Sigmoid colon (tissue), 7 donors: ENCODE measurements around the gene CDT1. TPM values are rescaled to one million over a fixed set of nuclear protein-coding genes. Genes with fewer than 3 reads are reported as not detected.

Source experiments
- DNase-seq: peaks from one replicate; pipeline ENCODE4 v3.0.0-alpha.2; 2019
- H3K27ac ChIP-seq, 4 donors: fragments of 200-600 bp; sonication (generic); one replicate each; pipeline ENCODE4 v1.5.1; 2016 to 2019; ENCODE audit warnings: mild to moderate bottlenecking in 1 of 4
- H3K27me3 ChIP-seq, 3 donors: fragments of 200-600 bp; sonication (generic); one replicate each; pipeline ENCODE4 v1.5.1; 2019; ENCODE audit warnings: mild to moderate bottlenecking in 1 of 3
- H3K36me3 ChIP-seq, 4 donors: fragments of 200-600 bp; sonication (generic); one replicate each; pipeline ENCODE4 v1.5.1; 2016 to 2019
- H3K4me1 ChIP-seq, 4 donors: fragments of 200-600 bp; sonication (generic); one replicate each; pipeline ENCODE4 v1.5.1; 2017 to 2019
- H3K4me3 ChIP-seq, 4 donors: fragments of 200-600 bp; sonication (generic); one replicate each; pipeline ENCODE4 v1.5.1; 2017 to 2019; ENCODE audit warnings: mild to moderate bottlenecking in 2 of 4, moderate library complexity in 1 of 4
- H3K9me3 ChIP-seq, 4 donors: fragments of 200-600 bp in 3 of 4; sonication (generic) in 3 of 4; one replicate each; pipeline versions ENCODE4 v1.5.1 to v1.6.1; 2013 to 2019
- EP300 ChIP-seq, 4 donors: sonication (generic); formaldehyde crosslinking; IDR thresholded peaks; one replicate each; pipeline ENCODE4 v1.6.1; 2017; ENCODE audit warnings: antibody characterized with exemption in 4 of 4
- POLR2A ChIP-seq, 2 donors: fragments of 450-650 bp; IDR thresholded peaks; one replicate each; pipeline ENCODE4 v1.6.1; 2016; ENCODE audit warnings: antibody characterized with exemption in 2 of 2, mild to moderate bottlenecking in 2 of 2, moderate library complexity in 2 of 2
- POLR2AphosphoS5 ChIP-seq, 4 donors: sonication (generic); formaldehyde crosslinking; IDR thresholded peaks; one replicate each; pipeline ENCODE4 v1.6.1; 2017; ENCODE audit warnings: antibody characterized with exemption in 4 of 4
- WGBS, 2 donors: extraction: QIAGEN DNeasy Blood & Tissue Kit; methylation state at CpG; one replicate each; pipeline ENCODE4 v1.1.7; 2013; 5-methylcytosine and 5-hydroxymethylcytosine counted together
- intact Hi-C: fragments of 100-400 bp; cut with DNase I; formaldehyde crosslinking; loops from one replicate; pipeline ENCODE4 v1.15.1; 2023
- polyA plus RNA-seq, 3 donors: library from polyadenylated mRNA; stranded (reverse); fragments of 200-250 nt; gene quantifications; one replicate each; pipeline ENCODE4 v1.2.3, GENCODE V29; 2013
- total RNA-seq, 4 donors: library from RNA; depleted of rRNA; stranded (reverse); fragments of >200 nt; gene quantifications; one replicate each; pipeline ENCODE4 v1.1.0, GENCODE V29; 2016
- TF ChIP-seq, protein P1 (sequence below), 4 experiments: fragments of 450-650 bp in 3 of 4; fragments of 200-600 bp in 1 of 4; IDR thresholded peaks; one replicate each; pipeline ENCODE4 v1.5.1; 2016 to 2019; ENCODE audit warnings: antibody characterized with exemption in 4 of 4, mild to moderate bottlenecking in 3 of 4, moderate library complexity in 2 of 4
- donor health status: healthy with polysubstance abuse.
- donor health status: Bipolar disorder and iron deficiency.
- donor health status: healthy.

The CDT1 gene
- total and polyA plus RNA-seq, 7 donors = 0.71 to 17.4 (median 3.3) TPM; not detected in 1

DNA sequence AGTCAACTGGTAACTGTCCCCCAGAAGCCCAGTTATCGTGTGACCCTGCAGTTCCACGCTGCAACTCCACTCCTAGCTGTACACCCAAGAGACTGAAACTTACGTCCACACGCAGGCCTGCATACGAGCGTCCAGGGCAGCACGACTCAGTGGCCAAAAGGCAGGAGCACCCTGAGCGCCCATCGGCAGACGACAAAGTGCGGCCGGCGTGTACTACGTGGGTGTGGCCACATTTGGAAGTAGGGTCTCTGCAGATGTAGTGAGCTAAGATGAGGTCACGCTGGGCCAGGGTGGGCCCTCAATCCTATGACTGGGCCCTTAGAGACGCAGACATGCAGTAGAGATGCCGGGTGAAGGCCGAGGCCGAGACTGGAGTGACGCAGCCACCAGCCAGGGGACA is 39.7 kb downstream of the CDT1 start:
- WGBS, 2 donors = 92 to 97% methylated on average over 20 of the region's 20 CpGs
- intact Hi-C loops = no loop called here
- H3K4me3 ChIP-seq = no peak overlapping the region
- no peaks in the 10 kb centered on the region for H3K9me3 ChIP-seq
- peaks cover 0 to 45% (median 18%) of the 10 kb centered on the region in 4 donors for H3K36me3 ChIP-seq
- DNase-seq = no peak
- no peaks in the 10 kb centered on the region for H3K27me3 ChIP-seq
- no peaks in the 10 kb centered on the region for H3K4me1 ChIP-seq
- no peak overlapping the region for H3K27ac ChIP-seq
- TF ChIP-seq, protein P1, sequence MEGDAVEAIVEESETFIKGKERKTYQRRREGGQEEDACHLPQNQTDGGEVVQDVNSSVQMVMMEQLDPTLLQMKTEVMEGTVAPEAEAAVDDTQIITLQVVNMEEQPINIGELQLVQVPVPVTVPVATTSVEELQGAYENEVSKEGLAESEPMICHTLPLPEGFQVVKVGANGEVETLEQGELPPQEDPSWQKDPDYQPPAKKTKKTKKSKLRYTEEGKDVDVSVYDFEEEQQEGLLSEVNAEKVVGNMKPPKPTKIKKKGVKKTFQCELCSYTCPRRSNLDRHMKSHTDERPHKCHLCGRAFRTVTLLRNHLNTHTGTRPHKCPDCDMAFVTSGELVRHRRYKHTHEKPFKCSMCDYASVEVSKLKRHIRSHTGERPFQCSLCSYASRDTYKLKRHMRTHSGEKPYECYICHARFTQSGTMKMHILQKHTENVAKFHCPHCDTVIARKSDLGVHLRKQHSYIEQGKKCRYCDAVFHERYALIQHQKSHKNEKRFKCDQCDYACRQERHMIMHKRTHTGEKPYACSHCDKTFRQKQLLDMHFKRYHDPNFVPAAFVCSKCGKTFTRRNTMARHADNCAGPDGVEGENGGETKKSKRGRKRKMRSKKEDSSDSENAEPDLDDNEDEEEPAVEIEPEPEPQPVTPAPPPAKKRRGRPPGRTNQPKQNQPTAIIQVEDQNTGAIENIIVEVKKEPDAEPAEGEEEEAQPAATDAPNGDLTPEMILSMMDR (IDR thresholded peaks at IDR 0.05) = no peak
- no peak for TF ChIP-seq POLR2AphosphoS5 (IDR thresholded peaks at IDR 0.05)
- TF ChIP-seq POLR2A (IDR thresholded peaks at IDR 0.05) = no peak
- no peak for TF ChIP-seq EP300 (IDR thresholded peaks at IDR 0.05)

DNA sequence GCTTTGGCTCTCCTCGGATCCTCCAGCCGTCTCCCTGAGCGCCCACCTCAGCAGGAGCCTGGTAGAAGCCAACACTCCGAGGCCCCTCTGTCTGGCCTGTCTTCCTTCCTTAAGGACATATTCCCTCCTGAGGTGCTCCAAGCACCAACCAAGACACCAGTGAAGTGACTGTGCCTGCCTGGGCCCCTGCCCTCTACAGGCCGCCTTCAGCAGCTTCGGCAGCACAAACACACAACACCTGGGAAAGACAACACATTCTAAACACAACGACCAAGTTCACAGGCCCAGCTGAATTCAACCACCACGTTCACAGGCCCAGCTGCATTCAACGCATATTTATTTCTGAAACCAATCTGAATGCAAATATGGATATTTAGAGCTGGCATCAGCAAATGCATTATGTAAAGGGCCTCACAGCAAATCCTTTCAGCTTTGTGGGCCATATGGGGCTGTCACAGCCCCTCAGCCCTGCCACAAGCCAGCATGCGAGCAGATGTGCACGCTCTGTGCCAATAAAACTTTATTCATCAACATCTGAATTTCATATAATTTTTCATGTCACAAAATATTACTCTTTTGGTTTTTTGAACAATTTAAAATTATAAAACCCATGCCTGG is 40.9 kb downstream of the CDT1 start:
- no peaks in the 10 kb centered on the region for H3K27me3 ChIP-seq
- intact Hi-C loops = no loop called here
- no peak overlapping the region for H3K27ac ChIP-seq
- no peaks in the 10 kb centered on the region for H3K4me1 ChIP-seq
- H3K36me3 ChIP-seq = peaks cover 0 to 34% (median 13%) of the 10 kb centered on the region in 4 donors
- H3K9me3 ChIP-seq = no peaks in the 10 kb centered on the region
- TF ChIP-seq, protein P1 (IDR thresholded peaks at IDR 0.05) = no peak
- TF ChIP-seq POLR2AphosphoS5 (IDR thresholded peaks at IDR 0.05) = no peak
- no peak for TF ChIP-seq POLR2A (IDR thresholded peaks at IDR 0.05)
- TF ChIP-seq EP300 (IDR thresholded peaks at IDR 0.05) = no peak
- WGBS, 2 donors = 76 to 86% methylated on average over 11 of the region's 11 CpGs
- no peak for DNase-seq
- no peak overlapping the region for H3K4me3 ChIP-seq

DNA sequence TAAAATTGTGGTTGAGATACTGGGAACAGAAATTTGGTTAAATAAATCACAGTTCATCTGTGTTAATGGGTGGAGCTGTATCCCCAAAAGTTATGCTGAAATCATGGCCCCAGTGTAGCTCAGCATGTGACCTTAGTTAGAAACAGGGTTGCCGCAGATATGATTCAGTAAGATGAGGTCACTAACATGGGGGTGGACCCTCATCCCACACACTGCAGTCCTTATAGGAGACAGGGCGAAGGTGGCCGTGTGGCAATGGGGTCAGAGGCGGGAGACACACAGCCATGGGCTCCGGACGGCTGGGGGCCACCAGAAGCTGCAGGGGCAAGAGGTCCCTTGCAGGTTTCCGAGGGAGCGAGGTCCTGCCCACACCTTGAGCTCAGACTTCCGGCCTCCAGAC is 42.5 kb downstream of the CDT1 start:
- no peaks in the 10 kb centered on the region for H3K4me1 ChIP-seq
- H3K4me3 ChIP-seq = no peak overlapping the region
- H3K27me3 ChIP-seq = no peaks in the 10 kb centered on the region
- intact Hi-C loops = no loop called here
- TF ChIP-seq EP300 (IDR thresholded peaks at IDR 0.05) = no peak
- no peak for TF ChIP-seq POLR2A (IDR thresholded peaks at IDR 0.05)
- TF ChIP-seq, protein P1 (IDR thresholded peaks at IDR 0.05) = no peak
- no peak for TF ChIP-seq POLR2AphosphoS5 (IDR thresholded peaks at IDR 0.05)
- WGBS, 2 donors = 96% methylated on average over 9 of the region's 9 CpGs
- H3K9me3 ChIP-seq = no peaks in the 10 kb centered on the region
- H3K27ac ChIP-seq = no peak overlapping the region
- DNase-seq = no peak
- H3K36me3 ChIP-seq = peaks cover 0 to 34% (median 6%) of the 10 kb centered on the region in 4 donors

DNA sequence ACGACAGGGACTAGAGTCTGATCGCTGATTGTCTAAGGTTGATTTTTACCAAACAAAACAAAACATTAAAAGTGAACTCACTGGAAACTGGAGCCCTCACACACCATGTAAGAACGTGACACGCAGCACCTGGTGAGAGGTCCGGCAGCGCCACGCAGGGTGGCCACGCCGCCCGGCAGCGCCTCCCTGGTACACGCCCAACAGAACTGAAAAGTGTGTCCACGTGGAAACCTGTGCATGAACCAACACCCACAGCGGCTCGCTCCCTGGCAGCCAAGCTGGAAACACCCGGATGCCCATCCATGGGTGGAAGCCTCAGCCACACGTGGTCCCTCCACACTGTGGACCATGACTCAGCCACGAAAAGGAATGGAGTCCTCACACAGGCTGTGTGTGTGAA is 44.1 kb downstream of the CDT1 start:
- 90 to 94% methylated on average over 18 of the region's 18 CpGs for WGBS, 2 donors
- Histone ChIP-seq H3K36me3 (peaks cover 0 to 33% (median 2%) of the 10 kb centered on the region in 4 donors), H3K27ac (no peak overlapping the region), H3K4me3 (no peak overlapping the region), H3K27me3 (no peaks in the 10 kb centered on the region), H3K9me3 (no peaks in the 10 kb centered on the region), H3K4me1 (no peaks in the 10 kb centered on the region)
- no peak for DNase-seq
- intact Hi-C loops = no loop called here
- TF ChIP-seq POLR2AphosphoS5 (IDR thresholded peaks at IDR 0.05) (no peak), POLR2A (IDR thresholded peaks at IDR 0.05) (no peak), EP300 (IDR thresholded peaks at IDR 0.05) (no peak)
- TF ChIP-seq, protein P1 (IDR thresholded peaks at IDR 0.05) = no peak

DNA sequence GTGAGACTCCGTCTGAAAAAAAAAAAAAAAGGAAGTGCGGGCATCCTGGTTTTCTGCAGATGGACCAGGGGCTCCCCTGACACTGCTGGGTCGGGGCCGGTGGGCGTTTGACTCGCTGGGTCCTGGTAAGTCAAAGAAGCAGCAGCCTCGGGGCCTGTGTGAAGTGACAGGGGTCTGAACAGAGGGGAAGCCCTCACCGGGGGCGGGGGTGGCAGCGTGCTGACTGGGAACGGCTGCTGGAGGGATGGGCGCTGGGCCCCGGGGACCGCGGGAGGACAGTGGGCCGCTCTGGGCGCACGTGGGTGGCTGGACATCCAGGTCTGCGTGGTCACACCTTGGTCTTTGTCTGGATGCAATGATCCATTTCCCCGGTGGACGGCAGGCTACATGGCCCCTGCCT is 45.0 kb downstream of the CDT1 start:
- intact Hi-C loops = no loop called here
- Histone ChIP-seq H3K9me3 (no peaks in the 10 kb centered on the region), H3K36me3 (peaks cover 0 to 33% (median 2%) of the 10 kb centered on the region in 4 donors), H3K4me3 (no peak overlapping the region), H3K27me3 (no peaks in the 10 kb centered on the region), H3K4me1 (no peaks in the 10 kb centered on the region), H3K27ac (no peak overlapping the region)
- 93 to 95% methylated on average over 21 of the region's 21 CpGs for whole genome bisulfite sequencing, 2 donors
- no peak for TF ChIP-seq POLR2A (IDR thresholded peaks at IDR 0.05)
- no peak for TF ChIP-seq EP300 (IDR thresholded peaks at IDR 0.05)
- TF ChIP-seq POLR2AphosphoS5 (IDR thresholded peaks at IDR 0.05) = no peak
- TF ChIP-seq, protein P1 (IDR thresholded peaks at IDR 0.05) = no peak
- DNase-seq = no peak
